HG03135 (cell line): ENCODE data around the gene PMS1.
"Not testable (repeated sequence)": the region's sequence is repeated elsewhere in the genome, so short reads cannot be mapped to it uniquely, and the experiment has no call there.

Source experiments
- ATAC-seq: cut with Tn5 transposase; IDR thresholded peaks from one replicate; pipeline ENCODE4 v1.9.1; 2021; ENCODE audit warnings: mild to moderate bottlenecking, moderate library complexity; ENCODE audit not compliant: unreplicated experiment

Gene PMS1

DNA sequence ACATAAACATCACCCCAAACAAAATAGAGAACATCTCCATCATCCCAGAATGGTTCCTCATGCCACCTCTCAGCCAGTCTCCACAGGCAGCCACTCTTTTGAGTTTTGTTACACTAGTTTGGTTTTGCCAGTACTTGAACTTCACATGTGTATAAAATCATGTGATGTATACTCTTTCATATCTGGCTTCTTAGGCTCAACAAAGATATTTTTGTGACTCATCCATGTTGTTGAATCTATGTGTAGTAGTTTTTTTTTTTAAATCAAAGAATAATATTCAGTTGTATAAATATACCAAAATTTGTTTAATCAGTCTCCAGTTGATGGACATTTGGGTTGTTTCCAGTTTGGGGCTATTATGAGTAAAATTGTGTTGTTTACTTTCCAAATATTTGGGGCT lies 75.9 kb downstream of the PMS1 start:
- ATAC-seq: no peak

DNA sequence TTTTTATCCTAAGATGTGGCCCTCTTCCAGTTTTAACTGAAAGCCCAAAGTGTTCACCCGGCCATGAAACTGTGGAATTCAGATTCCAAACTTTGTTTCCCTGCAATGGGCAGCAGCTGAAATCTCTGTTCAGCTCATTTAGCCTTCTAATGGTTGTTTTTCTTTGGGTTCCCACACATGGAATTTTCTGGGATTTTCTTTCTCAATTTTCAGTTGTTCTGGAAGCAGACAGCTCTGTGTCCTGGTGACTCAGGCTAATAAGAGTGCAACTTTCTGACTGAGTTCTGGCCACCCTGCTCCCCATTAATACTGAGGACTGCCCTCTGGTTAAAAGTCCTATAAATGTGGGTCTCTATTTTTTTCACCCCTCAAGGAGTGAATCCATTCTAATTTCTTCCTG lies 78.5 kb downstream of the PMS1 start:
- no peak for ATAC-seq

DNA sequence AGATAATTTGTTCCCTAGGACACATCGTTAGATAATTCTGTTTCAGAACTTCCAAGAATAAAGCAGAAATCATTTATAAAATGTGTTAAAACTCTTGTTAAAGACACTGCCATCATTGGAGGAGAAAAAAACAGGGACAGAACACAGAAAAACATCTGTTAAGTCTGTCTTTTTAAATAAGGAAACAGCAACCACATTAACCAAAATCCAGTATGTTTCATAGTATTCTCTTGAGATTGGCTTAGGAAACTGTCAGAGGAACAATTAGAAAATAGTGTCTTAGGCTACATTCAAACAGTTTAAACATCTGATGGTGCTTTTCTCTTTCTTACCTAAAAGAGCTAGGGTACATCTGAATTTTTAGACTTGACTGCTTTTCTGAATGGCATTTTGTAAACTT lies 81.6 kb downstream of the PMS1 start:
- ATAC-seq: no peak

DNA sequence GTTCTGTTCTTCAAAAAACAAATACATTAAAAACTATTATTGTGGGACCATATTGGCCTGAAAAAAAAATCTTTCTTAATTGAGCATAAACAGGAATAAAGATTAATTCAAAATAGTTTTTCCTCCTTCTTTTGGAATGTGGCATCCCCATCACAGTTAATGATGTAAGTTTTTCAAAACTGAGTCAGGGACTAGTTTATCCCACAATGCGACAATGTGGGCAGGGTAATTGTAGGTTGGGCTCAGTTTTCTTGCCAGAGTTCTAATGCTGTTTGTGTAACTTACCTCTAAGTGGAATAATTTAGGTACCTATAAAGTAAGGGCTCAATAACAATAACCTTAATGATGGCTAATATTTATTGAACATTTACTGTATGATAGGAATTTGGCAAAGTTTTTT lies 82.0 kb downstream of the PMS1 start:
- no peak for ATAC-seq

- no peak for ATAC-seq
These were observed 84.6 kb downstream of the PMS1 start for GRCh38 chr2:189868896-189869295.

GRCh38 chr2:189870381-189871085 lies 86.3 kb downstream of the PMS1 start:
- no peak for ATAC-seq

DNA sequence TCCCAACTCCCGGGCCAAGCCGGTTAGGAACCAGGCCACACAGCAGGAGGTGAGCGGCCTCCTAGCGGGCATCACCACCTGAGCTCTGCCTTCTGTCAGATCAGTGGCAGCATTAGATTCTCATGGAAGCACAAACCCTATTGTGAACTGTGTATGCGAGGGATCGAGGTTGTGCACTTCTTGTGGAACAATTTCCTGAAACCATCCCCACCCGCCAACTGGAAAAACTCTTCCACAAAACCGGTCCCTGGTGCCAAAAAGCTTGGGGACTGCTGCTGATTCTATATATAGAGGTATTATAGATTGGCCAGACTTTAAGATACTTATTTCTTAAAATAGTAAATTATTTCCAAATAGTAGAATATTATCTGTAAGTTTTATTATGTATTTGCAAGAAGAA lies 89.4 kb downstream of the PMS1 start:
- ATAC-seq: no peak

DNA sequence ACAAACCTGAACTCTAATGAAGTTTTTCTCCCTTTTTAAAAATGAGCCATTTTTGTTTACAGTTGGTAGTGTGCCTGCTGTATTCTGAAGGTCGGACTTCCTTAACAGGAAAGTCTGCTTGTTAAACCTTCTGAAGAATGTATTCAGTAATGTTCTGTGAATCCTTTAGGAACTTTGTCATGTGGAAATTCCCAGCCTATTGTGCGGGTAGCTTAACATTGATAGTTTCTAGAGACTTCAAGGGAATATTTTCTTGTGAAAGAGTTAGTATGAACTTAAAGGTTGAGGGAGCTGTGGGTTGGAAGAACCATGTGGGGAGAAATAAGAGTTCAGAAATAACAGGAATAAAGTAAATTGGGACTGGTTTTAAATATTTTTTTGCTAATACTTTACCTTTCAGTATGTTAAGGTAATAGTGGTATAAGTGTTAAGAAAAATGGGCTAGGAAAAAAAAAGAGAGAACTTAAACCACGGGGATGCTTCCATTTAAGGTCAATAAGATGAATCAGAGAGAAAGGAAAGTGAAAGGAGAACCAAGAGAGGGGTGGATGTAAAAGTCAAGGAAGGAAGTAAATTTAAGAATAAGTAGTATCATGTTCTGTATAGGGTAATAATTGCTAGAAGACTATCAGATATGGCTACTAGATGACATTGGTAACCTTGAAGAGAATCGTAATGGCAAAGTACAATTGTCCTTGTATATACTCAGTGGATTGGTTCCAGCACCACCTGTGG lies 90.5 kb downstream of the PMS1 start:
- no peak for ATAC-seq

- no peak for ATAC-seq
These were observed 92.0 kb downstream of the PMS1 start for GRCh38 chr2:189876271-189876670.

DNA sequence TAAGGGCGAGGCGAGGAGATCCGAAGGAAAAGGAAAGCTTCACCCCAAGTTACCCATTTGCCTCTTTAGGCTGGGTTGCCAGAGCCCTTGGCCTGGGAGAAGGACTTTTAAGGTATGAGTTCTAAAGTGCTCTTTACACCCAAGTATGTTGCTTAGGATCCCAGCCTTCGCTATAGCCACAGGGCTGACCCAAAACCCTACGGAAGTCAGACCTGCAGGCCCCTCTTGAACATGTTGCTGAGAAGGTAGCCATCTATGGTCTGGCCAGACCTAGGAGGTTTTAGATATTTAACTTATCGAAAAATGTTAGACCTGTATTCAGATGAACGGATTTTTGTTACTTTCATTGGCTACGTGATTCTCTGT lies 95.4 kb downstream of the PMS1 start:
- no peak for ATAC-seq

GRCh38 chr2:189880429-189880828 lies 96.2 kb downstream of the PMS1 start:
- no peak for ATAC-seq

DNA sequence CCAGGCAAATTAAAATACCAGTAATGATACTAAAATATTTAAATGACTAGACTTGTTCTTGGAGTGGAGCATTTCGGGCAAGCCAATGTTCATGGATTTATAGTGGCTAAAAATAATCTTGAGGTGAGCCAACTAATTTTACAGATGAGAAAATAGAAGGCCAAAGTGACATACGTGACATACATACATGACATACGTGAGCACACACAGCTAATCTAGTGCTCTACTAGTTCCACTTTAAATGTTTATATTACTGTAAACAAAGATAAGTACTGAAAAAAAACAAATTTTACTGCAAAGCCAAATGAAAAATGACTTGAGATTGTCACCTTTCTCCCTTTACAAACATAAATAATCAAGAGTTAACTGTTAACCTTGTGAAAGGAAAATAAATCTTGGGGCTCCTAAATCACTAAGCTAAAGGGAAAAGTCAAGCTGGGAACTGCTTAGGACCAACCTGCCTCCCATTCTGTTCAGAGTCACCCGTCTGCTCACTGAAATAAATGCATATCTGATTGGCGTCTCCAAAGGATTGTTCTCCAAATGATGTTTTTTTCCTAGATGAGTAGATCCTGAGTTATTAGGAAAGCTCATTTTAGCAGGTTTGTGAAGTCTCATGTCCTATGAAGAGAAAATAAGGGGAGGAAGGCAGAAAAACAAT lies 96.7 kb downstream of the PMS1 start:
- no peak for ATAC-seq

- no peak for ATAC-seq
These were observed 101.1 kb downstream of the PMS1 start for GRCh38 chr2:189885368-189885767.

- not testable (repeated sequence) for ATAC-seq
These were observed 108.5 kb downstream of the PMS1 start for GRCh38 chr2:189892546-189893294.

- ATAC-seq: no peak
These were observed 112.6 kb downstream of the PMS1 start for GRCh38 chr2:189896809-189897208.

DNA sequence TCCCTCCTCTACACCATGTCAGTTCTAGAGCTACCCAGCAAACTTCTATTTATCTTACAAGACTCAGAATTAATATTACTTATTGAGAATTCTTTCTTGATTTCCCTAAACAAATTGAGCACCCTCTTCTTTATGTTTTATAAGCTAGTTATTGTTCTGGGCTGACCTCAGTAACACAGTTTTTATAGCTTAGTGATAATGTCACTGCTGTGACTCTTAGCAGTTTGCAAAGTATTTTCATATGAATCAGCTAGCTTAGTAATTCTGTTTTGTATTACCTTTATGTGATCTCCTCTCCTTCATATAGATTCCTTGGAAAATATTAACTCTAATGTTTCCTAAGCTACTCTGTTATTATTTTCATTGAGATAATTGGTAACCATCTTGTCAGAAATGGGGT lies 114.9 kb downstream of the PMS1 start:
- ATAC-seq: no peak

GRCh38 chr2:189900726-189901125 lies 116.5 kb downstream of the PMS1 start:
- no peak for ATAC-seq

DNA sequence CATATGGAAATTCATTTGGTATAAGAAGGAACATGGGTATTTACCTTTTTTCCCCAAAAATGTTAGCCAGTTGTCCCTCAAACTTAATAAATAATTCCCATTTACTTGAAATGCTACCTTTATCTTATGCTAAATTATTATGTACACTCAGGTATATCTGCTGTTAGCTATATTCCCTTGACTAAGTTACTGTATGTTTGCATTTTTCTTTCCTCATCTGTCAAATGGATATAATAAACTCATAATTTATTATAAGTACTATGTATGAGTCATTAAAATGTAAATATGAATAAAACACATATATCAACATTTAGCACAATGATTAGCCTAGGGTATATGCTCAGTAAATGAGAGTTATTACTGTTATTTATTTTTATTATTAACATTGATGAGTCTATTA lies 117.4 kb downstream of the PMS1 start:
- ATAC-seq: no peak

- no peak for ATAC-seq
These were observed 129.6 kb downstream of the PMS1 start for GRCh38 chr2:189913821-189914220.

DNA sequence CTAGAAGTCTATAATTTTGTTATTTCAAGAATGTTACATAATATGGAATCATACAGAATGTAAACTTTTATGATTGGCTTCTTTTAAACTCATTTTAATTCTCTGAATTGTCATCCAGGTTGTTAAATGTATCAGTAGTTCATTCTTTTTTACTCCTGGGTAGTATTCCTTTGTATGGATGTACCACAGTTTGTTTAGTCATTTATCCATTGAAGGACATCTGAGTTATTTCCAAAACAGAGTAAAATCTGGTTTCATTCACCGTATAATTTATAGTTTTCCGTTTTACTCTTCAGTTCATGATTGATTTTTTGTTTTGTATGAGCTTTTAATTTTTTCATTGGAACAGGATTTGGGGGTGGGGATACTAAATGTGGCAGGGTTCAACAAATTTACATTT lies 132.4 kb downstream of the PMS1 start:
- ATAC-seq: no peak
